ENCODE results near the gene ATP1A3.

DNA sequence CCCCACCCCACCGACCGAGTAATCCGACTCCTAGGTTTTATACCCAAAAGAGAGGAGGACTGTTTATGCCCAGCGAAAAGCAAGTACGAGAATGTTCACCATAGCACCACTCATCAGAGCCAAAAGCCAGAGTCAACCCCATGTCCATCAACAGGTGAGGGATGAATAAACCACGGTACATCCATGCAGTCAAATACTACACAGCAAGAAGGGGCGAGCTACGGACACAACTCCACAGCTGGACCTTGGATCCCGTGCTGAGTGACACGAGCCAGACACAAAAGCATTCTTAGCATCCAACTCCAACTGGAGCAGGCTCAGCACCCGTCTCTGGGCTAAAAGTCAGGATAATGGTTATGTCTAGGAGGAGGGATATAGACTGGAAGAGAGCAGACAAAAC is 22.7 kb downstream of the ATP1A3 start:
- TF ChIP-seq CTCF (IDR thresholded peaks at IDR 0.05) (no peak), POLR2A (IDR thresholded peaks at IDR 0.05) (no peak)
